Keratinocyte (primary cell): Measurements from ENCODE around the gene MRM2. TPM values are rescaled to one million over a fixed set of nuclear protein-coding genes. Genes with fewer than 3 reads are reported as not detected.

Source experiments
- DNase-seq: peaks from one replicate; pipeline ENCODE4 v3.0.0-alpha.2; 2011; ENCODE audit warnings: low read depth, missing footprints, low spot score
- FAIRE-seq: peaks from 2 replicates; lab custom pipeline; 2011; peaks lifted over from hg19 to GRCh38; lab: Jason Lieb, UNC
- H2AFZ ChIP-seq: 2 replicates; pipeline ENCODE4 v1.6.0; 2012; ENCODE audit warnings: low read length, control low read depth, inconsistent platforms; ENCODE audit not compliant: control insufficient read depth
- H3K27ac ChIP-seq: 2 replicates; pipeline ENCODE4 v1.5.1; 2011; ENCODE audit warnings: low read length; ENCODE audit not compliant: control insufficient read depth, insufficient read depth
- H3K27me3 ChIP-seq: 3 replicates; pipeline ENCODE4 v1.6.0; 2011; ENCODE audit warnings: low read length; ENCODE audit not compliant: control insufficient read depth, insufficient read depth; ENCODE audit errors: extremely low read depth
- H3K36me3 ChIP-seq, 2 experiments: 2 replicates in 1 of 2; 3 replicates in 1 of 2; pipeline ENCODE4 v1.5.1; 2011; ENCODE audit warnings: low read length in 2 of 2, mild to moderate bottlenecking in 1 of 2; ENCODE audit not compliant: control insufficient read depth in 2 of 2, insufficient read depth in 2 of 2; ENCODE audit errors: extremely low read depth in 1 of 2
- H3K4me1 ChIP-seq: 3 replicates; pipeline ENCODE4 v1.5.1; 2011; ENCODE audit warnings: low read length; ENCODE audit not compliant: control insufficient read depth, insufficient read depth; ENCODE audit errors: extremely low read depth
- H3K4me2 ChIP-seq: 3 replicates; pipeline ENCODE4 v1.6.0; 2011; ENCODE audit warnings: low read depth, low read length; ENCODE audit not compliant: control insufficient read depth, insufficient read depth; ENCODE audit errors: extremely low read depth
- H3K4me3 ChIP-seq, 3 experiments: fragments of 200-600 bp in 1 of 3; sonication (generic) in 1 of 3; 2 replicates in 2 of 3; 3 replicates in 1 of 3; pipeline ENCODE4 v1.5.1; 2011 to 2016; ENCODE audit warnings: low read length in 3 of 3, mild to moderate bottlenecking in 3 of 3, control low read depth in 2 of 3, inconsistent platforms in 1 of 3, low read depth in 1 of 3, mixed read lengths in 1 of 3, mixed run types in 1 of 3, moderate library complexity in 1 of 3; ENCODE audit not compliant: control insufficient read depth in 2 of 3, insufficient read depth in 2 of 3; ENCODE audit errors: extremely low read depth in 1 of 3
- H3K79me2 ChIP-seq: 2 replicates; pipeline ENCODE4 v1.6.0; 2012; ENCODE audit warnings: low read length; ENCODE audit not compliant: control insufficient read depth, insufficient read depth
- H3K9ac ChIP-seq: 3 replicates; pipeline ENCODE4 v1.6.0; 2011; ENCODE audit warnings: low read length; ENCODE audit not compliant: control insufficient read depth, insufficient read depth; ENCODE audit errors: extremely low read depth
- H3K9me1 ChIP-seq: 3 replicates; pipeline ENCODE4 v1.6.0; 2011; ENCODE audit warnings: low read length; ENCODE audit not compliant: control insufficient read depth, insufficient read depth; ENCODE audit errors: extremely low read depth
- H3K9me3 ChIP-seq: 2 replicates; pipeline ENCODE4 v1.5.1; 2012; ENCODE audit warnings: low read depth, low read length; ENCODE audit not compliant: control insufficient read depth
- H4K20me1 ChIP-seq: 3 replicates; pipeline ENCODE4 v1.6.0; 2011; ENCODE audit warnings: low read length; ENCODE audit not compliant: control insufficient read depth, insufficient read depth; ENCODE audit errors: extremely low read depth
- EZH2 ChIP-seq: IDR thresholded peaks from one replicate; pipeline ENCODE4 v1.6.1; 2012; ENCODE audit warnings: inconsistent platforms, mild to moderate bottlenecking, low read length, moderate library complexity
- dilution Hi-C: fragments of 300-500 bp; cut with MboI; formaldehyde crosslinking; loops from one replicate; pipeline ENCODE4 v1.7.0; 2020; ENCODE audit warnings: low sequenced_read_pairs; ENCODE audit not compliant: extremely low pct_ligation_motif_present
- polyA minus RNA-seq, 3 experiments: library from RNA; depleted of rRNA, polyadenylated mRNA; stranded (reverse); fragments of >200 nt; gene quantifications; 1 replicate in 1 of 3; 2 replicates in 1 of 3; 3 replicates in 1 of 3; pipeline ENCODE4 v1.2.3, GENCODE V29; 2011
- polyA plus RNA-seq, 5 experiments: library from polyadenylated mRNA; depleted of rRNA in 3 of 5; stranded (reverse) in 3 of 5; stranded (forward) in 1 of 5; unstranded in 1 of 5; fragments of >200 nt; gene quantifications; 1 replicate in 1 of 5; 2 replicates in 3 of 5; 3 replicates in 1 of 5; pipeline versions ENCODE4 v1.2.1 to v1.2.3, GENCODE V29; 2011 to 2012; ENCODE audit warnings: missing spikeins in 2 of 5, low read depth in 1 of 5, low replicate concordance in 1 of 5
- TF ChIP-seq, protein P1 (sequence below), 3 experiments: IDR thresholded peaks in 1 of 3; conservative IDR thresholded peaks in 1 of 3; optimal IDR thresholded peaks in 1 of 3; 2 replicates in 2 of 3; 3 replicates in 1 of 3; pipeline versions ENCODE3 to v1.5.1; 2011; ENCODE audit warnings: low read length in 3 of 3, mild to moderate bottlenecking in 3 of 3, moderate library complexity in 2 of 3, control low read depth in 1 of 3, inconsistent platforms in 1 of 3; ENCODE audit not compliant: insufficient read depth in 2 of 3; ENCODE audit errors: extremely low read depth in 1 of 3

Gene MRM2
- polyA plus RNA-seq (15.5 to 28.2 TPM (median 21.5 TPM) in 3 replicates), polyA minus RNA-seq (9.7 to 17.3 TPM (median 13.3 TPM) in 3 replicates)
- polyA plus RNA-seq (2011; ENCODE audit: low read depth) = 13.7 TPM
- polyA plus RNA-seq (2011; cell fraction: cytosol; rRNA removed) = 19.2 and 19.8 TPM in 2 replicates
- 12.8 and 15.2 TPM in 2 replicates for polyA plus RNA-seq (2011; cell fraction: nucleus; rRNA removed)
- 21.8 and 27.8 TPM in 2 replicates for polyA plus RNA-seq (2012; ENCODE audit: low replicate concordance)
- polyA minus RNA-seq (2011; cell fraction: cytosol; rRNA and poly(A)+ RNA removed) = 7.7 TPM
- 6.7 and 8.0 TPM in 2 replicates for polyA minus RNA-seq (2011; cell fraction: nucleus; rRNA and poly(A)+ RNA removed)

DNA sequence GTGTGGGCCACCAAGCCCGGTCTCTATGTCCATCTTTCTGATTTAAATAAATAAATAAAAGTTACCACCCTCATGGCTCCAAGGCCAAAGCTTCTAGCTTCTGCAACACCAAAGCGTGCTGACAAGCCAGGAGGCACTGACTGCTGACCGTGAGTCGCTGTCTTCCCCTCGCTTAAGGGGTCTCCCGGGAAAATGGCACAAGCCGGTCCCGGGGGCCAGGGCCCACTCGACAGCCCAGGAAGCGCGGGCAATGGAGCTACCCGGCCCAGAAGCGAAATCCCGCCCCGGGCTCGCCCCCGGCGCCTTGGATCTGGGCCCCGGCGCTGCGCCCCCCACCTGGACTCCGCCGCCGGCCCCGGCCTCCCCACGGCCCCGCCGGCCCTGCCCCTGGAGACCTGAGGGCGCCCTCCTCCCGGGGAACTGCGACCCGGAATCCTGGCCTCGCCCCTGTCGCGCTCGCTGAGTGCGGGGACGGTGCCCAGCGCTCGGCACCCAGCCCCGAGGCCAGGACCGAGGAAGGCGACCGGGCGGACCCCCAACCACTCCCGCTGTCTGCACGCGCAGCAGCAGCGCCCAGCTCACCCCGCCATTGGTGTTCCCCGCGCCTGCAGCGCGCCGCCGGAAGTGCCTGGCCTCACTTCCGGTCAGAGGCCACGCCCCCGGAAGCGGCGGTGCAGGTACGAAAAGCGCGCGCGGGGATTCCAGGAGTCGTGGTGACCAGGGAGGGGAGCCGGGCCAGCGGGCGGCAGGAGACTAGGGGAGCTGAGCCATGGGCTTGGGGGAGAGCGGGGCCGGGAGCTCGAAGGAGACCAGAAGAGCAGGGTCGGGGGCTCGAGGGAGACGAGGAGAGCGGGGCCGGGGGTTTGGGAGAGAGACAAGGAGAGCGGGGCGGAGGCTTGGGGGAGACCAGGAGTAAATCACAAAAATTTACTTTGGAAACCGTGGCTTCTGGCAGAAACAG, at the start of gene MRM2, which contains the start of gene NUDT1:
Gene MRM2 (minus strand): TSS at position 626 of the 961 bp plus-strand sequence. CDS start 36 bp downstream, at position 590.
Gene NUDT1 (plus strand): TSS at position 647 of the 961 bp plus-strand sequence. CDS start 2,349 bp downstream, outside the sequence.
- peaks cover 37% of the 10 kb centered on the region for H3K79me2 ChIP-seq
- H3K9me1 ChIP-seq = peaks cover 2% of the 10 kb centered on the region
- H3K4me3 ChIP-seq = peak within 1 kb of the TSS; percentile 84 to 95 (median 91)
- peak within 1 kb of the TSS; percentile 82 for H3K9ac ChIP-seq
- H3K9me3 ChIP-seq = no peaks in the 10 kb centered on the region
- dilution Hi-C loops = no loop called here
- H4K20me1 ChIP-seq = no peaks in the 10 kb centered on the region
- no peak for TF ChIP-seq EZH2
- TF ChIP-seq, protein P1, sequence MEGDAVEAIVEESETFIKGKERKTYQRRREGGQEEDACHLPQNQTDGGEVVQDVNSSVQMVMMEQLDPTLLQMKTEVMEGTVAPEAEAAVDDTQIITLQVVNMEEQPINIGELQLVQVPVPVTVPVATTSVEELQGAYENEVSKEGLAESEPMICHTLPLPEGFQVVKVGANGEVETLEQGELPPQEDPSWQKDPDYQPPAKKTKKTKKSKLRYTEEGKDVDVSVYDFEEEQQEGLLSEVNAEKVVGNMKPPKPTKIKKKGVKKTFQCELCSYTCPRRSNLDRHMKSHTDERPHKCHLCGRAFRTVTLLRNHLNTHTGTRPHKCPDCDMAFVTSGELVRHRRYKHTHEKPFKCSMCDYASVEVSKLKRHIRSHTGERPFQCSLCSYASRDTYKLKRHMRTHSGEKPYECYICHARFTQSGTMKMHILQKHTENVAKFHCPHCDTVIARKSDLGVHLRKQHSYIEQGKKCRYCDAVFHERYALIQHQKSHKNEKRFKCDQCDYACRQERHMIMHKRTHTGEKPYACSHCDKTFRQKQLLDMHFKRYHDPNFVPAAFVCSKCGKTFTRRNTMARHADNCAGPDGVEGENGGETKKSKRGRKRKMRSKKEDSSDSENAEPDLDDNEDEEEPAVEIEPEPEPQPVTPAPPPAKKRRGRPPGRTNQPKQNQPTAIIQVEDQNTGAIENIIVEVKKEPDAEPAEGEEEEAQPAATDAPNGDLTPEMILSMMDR (optimal IDR thresholded peaks at IDR 0.05 in 1 of 3, IDR thresholded peaks at IDR 0.05 in 1 of 3, conservative IDR thresholded peaks at IDR 0.05 in 1 of 3; ENCODE audit: extremely low read depth in 1 of 3, insufficient read depth in 2 of 3, low read length in 3 of 3) = no peak
- H3K27ac ChIP-seq = peak within 1 kb of the TSS; percentile 71
- H3K4me2 ChIP-seq = peak within 1 kb of the TSS; percentile 99
- H2AFZ ChIP-seq = peak within 1 kb of the TSS; percentile 74
- FAIRE-seq (no peak), DNase-seq (no peak)
- H3K36me3 ChIP-seq = peaks cover 11 to 24% of the 10 kb centered on the region in 2 experiments
- H3K4me1 ChIP-seq = peaks cover 23% of the 10 kb centered on the region
- no peaks in the 10 kb centered on the region for H3K27me3 ChIP-seq

DNA sequence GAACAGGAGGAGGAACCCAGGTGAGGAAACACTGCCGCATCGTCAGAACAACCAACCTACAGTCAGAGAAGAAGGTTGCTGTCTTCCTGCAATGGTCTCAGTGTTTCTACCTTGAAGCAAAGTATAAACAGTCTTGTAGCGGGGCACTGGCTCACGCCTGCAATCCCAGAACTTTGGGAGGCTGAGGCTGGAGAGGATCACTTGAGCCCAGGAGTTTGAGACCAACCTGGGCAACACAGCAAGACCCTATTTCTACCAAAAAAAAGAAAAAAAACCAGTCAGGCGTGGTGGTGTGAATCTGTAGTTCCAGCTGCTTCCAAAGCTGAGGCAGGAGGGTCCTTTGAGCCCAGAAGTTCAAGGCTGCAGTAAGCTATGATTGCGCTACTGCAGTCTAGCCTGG, 48.9 kb upstream of the MRM2 start:
- Histone ChIP-seq H2AFZ (no peak overlapping the region), H3K4me3 (no peak overlapping the region), H3K9ac (no peak overlapping the region), H3K27ac (no peak overlapping the region), H3K79me2 (no peaks in the 10 kb centered on the region), H3K4me2 (no peak overlapping the region), H3K9me1 (no peaks in the 10 kb centered on the region), H4K20me1 (no peaks in the 10 kb centered on the region), H3K9me3 (no peaks in the 10 kb centered on the region), H3K27me3 (no peaks in the 10 kb centered on the region), H3K4me1 (no peaks in the 10 kb centered on the region), H3K36me3 (no peaks in the 10 kb centered on the region)
- dilution Hi-C loops = no loop called here
- no peak for TF ChIP-seq EZH2
- TF ChIP-seq, protein P1 (optimal IDR thresholded peaks at IDR 0.05 in 1 of 3, IDR thresholded peaks at IDR 0.05 in 1 of 3, conservative IDR thresholded peaks at IDR 0.05 in 1 of 3; ENCODE audit: extremely low read depth in 1 of 3, insufficient read depth in 2 of 3, low read length in 3 of 3) = no peak
- FAIRE-seq (no peak), DNase-seq (no peak)
